Iris pigment epithelial cell (primary cell): Measurements from ENCODE around the gene CELF4.
"Not testable (repeated sequence)": the region's sequence is repeated elsewhere in the genome, so short reads cannot be mapped to it uniquely, and the experiment has no call there.

ENCODE experiments used
- DNase-seq: peaks from one replicate; pipeline ENCODE4 v3.0.0-alpha.2; 2011; ENCODE audit warnings: low read depth

Gene CELF4

GRCh38 chr18:37467002-37467662 is 98.5 kb downstream of the CELF4 start:
- no peak for DNase-seq

GRCh38 chr18:37465958-37466357 is 99.6 kb downstream of the CELF4 start:
- DNase-seq = no peak

GRCh38 chr18:37464257-37464656 is 101.3 kb downstream of the CELF4 start:
- no peak for DNase-seq

- not testable (repeated sequence) for DNase-seq
Measured at GRCh38 chr18:37461329-37461728, 104.3 kb downstream of the CELF4 start.

GRCh38 chr18:37460604-37461003 is 105.0 kb downstream of the CELF4 start:
- DNase-seq = no peak

- no peak for DNase-seq
Measured at GRCh38 chr18:37458697-37459096, 106.9 kb downstream of the CELF4 start.

GRCh38 chr18:37457753-37458152 is 107.8 kb downstream of the CELF4 start:
- no peak for DNase-seq

GRCh38 chr18:37457341-37457740 is 108.3 kb downstream of the CELF4 start:
- no peak for DNase-seq

GRCh38 chr18:37456873-37457272 is 108.7 kb downstream of the CELF4 start:
- no peak for DNase-seq

- DNase-seq = no peak
Measured at GRCh38 chr18:37456395-37456794, 109.2 kb downstream of the CELF4 start.

- DNase-seq = no peak
Measured at GRCh38 chr18:37453752-37454151, 111.8 kb downstream of the CELF4 start.

GRCh38 chr18:37452682-37453385 is 112.8 kb downstream of the CELF4 start:
- DNase-seq = peak; percentile 8

GRCh38 chr18:37452015-37452414 is 113.6 kb downstream of the CELF4 start:
- DNase-seq = no peak

GRCh38 chr18:37451239-37451825 is 114.3 kb downstream of the CELF4 start:
- no peak for DNase-seq

- DNase-seq = no peak
Measured at GRCh38 chr18:37450434-37451132, 115.0 kb downstream of the CELF4 start.

- DNase-seq = no peak
Measured at GRCh38 chr18:37449618-37450017, 116.0 kb downstream of the CELF4 start.

- no peak for DNase-seq
Measured at GRCh38 chr18:37448946-37449345, 116.7 kb downstream of the CELF4 start.

- DNase-seq = no peak
Measured at GRCh38 chr18:37447962-37448888, 117.4 kb downstream of the CELF4 start.

GRCh38 chr18:37445836-37446235 is 119.8 kb downstream of the CELF4 start:
- no peak for DNase-seq

GRCh38 chr18:37445368-37445767 is 120.2 kb downstream of the CELF4 start:
- no peak for DNase-seq

- no peak for DNase-seq
Measured at GRCh38 chr18:37443325-37444055, 122.1 kb downstream of the CELF4 start.
